ENCODE measurements around the gene CEP112. TPM values are rescaled to one million over a fixed set of nuclear protein-coding genes. Genes with fewer than 3 reads are reported as not detected.

The CEP112 gene
- polyA plus RNA-seq, 1 experiment, result 5.7 TPM

- TF ChIP-seq CTCF (IDR thresholded peaks at IDR 0.05; ENCODE audit: low read depth, low read length), result no peak
- CTCF ChIA-PET, result no interaction called here
- Histone ChIP-seq H3K4me3 (ENCODE audit: low read depth, low read length) (no peak overlapping the region), H3K27ac (ENCODE audit: low read depth, low read length) (no peak overlapping the region), H3K27me3 (ENCODE audit: control insufficient read depth, insufficient read depth, low read length) (no peaks in the 10 kb centered on the region), H3K9me3 (ENCODE audit: control insufficient read depth, insufficient read depth, low read length) (no peaks in the 10 kb centered on the region)
- no peak for DNase-seq (ENCODE audit: low read depth, low spot score)
- POLR2A ChIA-PET, result no interaction called here
These were observed 415.0 kb downstream of the CEP112 start for GRCh38 chr17:65776890-65777289.

- TF ChIP-seq CTCF (IDR thresholded peaks at IDR 0.05; ENCODE audit: low read depth, low read length), result no peak
- no peak overlapping the region for H3K4me3 ChIP-seq (ENCODE audit: low read depth, low read length)
- no peaks in the 10 kb centered on the region for H3K27me3 ChIP-seq (ENCODE audit: control insufficient read depth, insufficient read depth, low read length)
- POLR2A ChIA-PET, result no interaction called here
- CTCF ChIA-PET, result no interaction called here
- DNase-seq (ENCODE audit: low read depth, low spot score), result no peak
- H3K9me3 ChIP-seq (ENCODE audit: control insufficient read depth, insufficient read depth, low read length), result no peaks in the 10 kb centered on the region
- H3K27ac ChIP-seq (ENCODE audit: low read depth, low read length), result no peak overlapping the region
These were observed 417.1 kb downstream of the CEP112 start for GRCh38 chr17:65774787-65775186.

- Histone ChIP-seq H3K27ac (ENCODE audit: low read depth, low read length) (no peak overlapping the region), H3K4me3 (ENCODE audit: low read depth, low read length) (no peak overlapping the region), H3K27me3 (ENCODE audit: control insufficient read depth, insufficient read depth, low read length) (no peaks in the 10 kb centered on the region), H3K9me3 (ENCODE audit: control insufficient read depth, insufficient read depth, low read length) (no peaks in the 10 kb centered on the region)
- TF ChIP-seq CTCF (IDR thresholded peaks at IDR 0.05; ENCODE audit: low read depth, low read length), result no peak
- POLR2A ChIA-PET, result no interaction called here
- CTCF ChIA-PET, result interaction anchor here (0.9 kb wide), 1 partner anchor 21 kb away, joined by 3 read pairs; no protein-coding TSS in a partner anchor
- DNase-seq (ENCODE audit: low read depth, low spot score), result no peak
These were observed 418.9 kb downstream of the CEP112 start for GRCh38 chr17:65772989-65773388.

GRCh38 chr17:65771704-65772103 lies 420.2 kb downstream of the CEP112 start:
- Histone ChIP-seq H3K4me3 (ENCODE audit: low read depth, low read length) (no peak overlapping the region), H3K9me3 (ENCODE audit: control insufficient read depth, insufficient read depth, low read length) (no peaks in the 10 kb centered on the region), H3K27me3 (ENCODE audit: control insufficient read depth, insufficient read depth, low read length) (no peaks in the 10 kb centered on the region), H3K27ac (ENCODE audit: low read depth, low read length) (no peak overlapping the region)
- no peak for DNase-seq (ENCODE audit: low read depth, low spot score)
- TF ChIP-seq CTCF (IDR thresholded peaks at IDR 0.05; ENCODE audit: low read depth, low read length), result no peak
- ChIA-PET POLR2A (no interaction called here), CTCF (no interaction called here)

GRCh38 chr17:65763786-65764185 lies 428.1 kb downstream of the CEP112 start:
- POLR2A ChIA-PET, result no interaction called here
- no peak for TF ChIP-seq CTCF (IDR thresholded peaks at IDR 0.05; ENCODE audit: low read depth, low read length)
- no peak overlapping the region for H3K27ac ChIP-seq (ENCODE audit: low read depth, low read length)
- CTCF ChIA-PET, result no interaction called here
- no peaks in the 10 kb centered on the region for H3K9me3 ChIP-seq (ENCODE audit: control insufficient read depth, insufficient read depth, low read length)
- H3K27me3 ChIP-seq (ENCODE audit: control insufficient read depth, insufficient read depth, low read length), result no peaks in the 10 kb centered on the region
- no peak overlapping the region for H3K4me3 ChIP-seq (ENCODE audit: low read depth, low read length)
- no peak for DNase-seq (ENCODE audit: low read depth, low spot score)

Measured in AG04450 (cell line).